ENCODE data around the gene CHST11.

Gene CHST11

DNA sequence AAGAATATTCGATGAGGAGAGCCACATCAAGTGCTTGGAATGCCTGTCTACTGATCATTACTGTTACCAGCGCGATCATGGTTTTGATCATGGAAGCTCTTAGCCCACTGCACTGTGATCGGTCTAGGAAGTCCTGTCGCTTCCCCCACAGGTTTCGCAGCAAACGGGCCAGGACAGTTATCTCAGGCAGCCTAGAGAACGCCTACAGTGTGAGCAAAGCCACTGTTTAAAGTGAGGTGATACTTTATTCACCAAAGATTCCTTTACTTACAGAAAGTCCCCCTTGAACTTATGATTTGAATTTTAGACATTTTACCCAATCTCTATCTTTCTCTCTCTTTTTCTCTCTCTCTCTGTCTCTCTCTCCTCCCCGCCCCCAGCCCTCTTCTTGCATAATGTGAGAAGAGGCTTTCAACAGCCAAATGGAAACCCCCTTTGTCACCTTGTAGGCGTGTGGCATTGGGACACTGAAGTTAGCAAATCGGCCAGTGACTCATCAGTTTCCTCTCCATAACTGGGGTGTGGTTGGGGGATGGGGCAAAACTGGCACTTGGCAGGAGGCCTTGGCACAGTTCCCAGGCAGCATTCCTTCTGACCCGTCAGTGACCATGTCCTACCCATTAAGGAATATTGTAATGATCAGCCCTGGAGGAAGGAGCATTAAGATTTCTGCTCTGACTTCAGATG, 214.8 kb downstream of the CHST11 start:
- Histone ChIP-seq H3K4me3 (no peak overlapping the region), H3K9me3 (ENCODE audit: low read depth, low read length) (no peaks in the 10 kb centered on the region), H3K36me3 (ENCODE audit: insufficient read depth, low read length) (no peaks in the 10 kb centered on the region), H3K9ac (ENCODE audit: insufficient read length) (no peak overlapping the region), H3K27ac (no peak overlapping the region)
- no peak for DNase-seq (ENCODE audit: low read depth, low spot score)
- TF ChIP-seq POLR2AphosphoS5 (IDR thresholded peaks at IDR 0.05; ENCODE audit: borderline replicate concordance, low read depth, low read length) (no peak), FOXP2 (optimal IDR thresholded peaks at IDR 0.05; ENCODE audit: control extremely low read depth, extremely low read length, insufficient read depth) (no peak)

DNA sequence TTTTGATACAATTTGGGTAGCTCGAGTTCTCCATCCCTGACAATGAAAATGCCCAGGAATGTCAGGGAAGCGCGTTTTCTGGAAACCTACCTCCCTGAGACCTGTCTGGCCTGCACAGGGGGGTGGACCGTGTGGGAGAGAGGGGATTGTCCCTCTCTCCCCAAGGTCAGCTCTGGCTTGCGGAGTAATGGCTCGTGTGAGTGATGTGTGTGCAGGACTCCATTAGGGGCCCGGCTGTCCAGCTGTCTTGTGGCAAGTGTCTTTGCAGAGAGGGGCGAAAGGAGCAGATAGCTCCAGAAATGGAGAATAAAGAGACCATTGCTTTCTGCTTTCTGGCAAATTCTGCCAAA, 215.3 kb downstream of the CHST11 start:
- Histone ChIP-seq H3K4me3 (no peak overlapping the region), H3K9me3 (ENCODE audit: low read depth, low read length) (no peaks in the 10 kb centered on the region), H3K27ac (no peak overlapping the region), H3K9ac (ENCODE audit: insufficient read length) (no peak overlapping the region), H3K36me3 (ENCODE audit: insufficient read depth, low read length) (no peaks in the 10 kb centered on the region)
- no peak for DNase-seq (ENCODE audit: low read depth, low spot score)
- no peak for TF ChIP-seq FOXP2 (optimal IDR thresholded peaks at IDR 0.05; ENCODE audit: control extremely low read depth, extremely low read length, insufficient read depth)
- TF ChIP-seq POLR2AphosphoS5 (IDR thresholded peaks at IDR 0.05; ENCODE audit: borderline replicate concordance, low read depth, low read length) = no peak
- no peak for TF ChIP-seq EZH2 (IDR thresholded peaks at IDR 0.05)

DNA sequence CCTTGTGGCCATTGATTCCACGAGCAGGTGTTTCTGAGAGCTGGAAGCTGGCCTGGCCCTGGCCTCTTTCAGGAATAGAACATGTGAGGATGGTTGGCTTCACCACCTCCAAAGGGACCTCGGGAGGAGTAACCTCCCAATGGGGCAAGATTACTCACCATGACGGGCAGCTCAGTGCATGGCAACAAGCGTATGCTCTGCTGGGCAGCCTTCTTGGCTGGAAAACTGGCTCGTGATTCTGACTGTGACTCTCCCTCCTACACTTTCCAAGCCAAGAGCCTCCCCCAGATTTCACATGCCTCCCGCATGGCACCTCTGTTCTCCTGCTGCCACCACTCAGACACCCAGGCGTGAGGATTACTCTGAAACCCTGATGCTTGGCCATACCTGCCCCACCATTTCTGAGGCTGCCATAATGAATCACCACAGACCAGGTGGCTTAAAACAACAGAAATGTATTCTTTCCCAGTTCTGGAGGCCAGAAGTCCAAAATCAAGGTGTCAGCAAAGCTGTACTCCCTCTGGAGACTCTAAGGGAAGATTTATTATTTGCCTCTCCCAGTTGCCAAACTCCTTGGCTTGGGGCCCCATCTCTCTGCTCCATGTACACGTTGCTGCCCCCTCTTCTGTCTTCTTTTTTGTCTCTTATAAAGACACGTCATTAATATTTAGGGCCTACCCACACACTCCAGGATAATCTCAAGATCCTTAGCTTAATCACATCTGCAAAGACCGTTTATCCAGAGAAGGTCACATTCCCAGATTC, 215.9 kb downstream of the CHST11 start:
- Histone ChIP-seq H3K9me3 (ENCODE audit: low read depth, low read length) (no peaks in the 10 kb centered on the region), H3K36me3 (ENCODE audit: insufficient read depth, low read length) (no peaks in the 10 kb centered on the region), H3K27ac (no peak overlapping the region), H3K9ac (ENCODE audit: insufficient read length) (no peak overlapping the region), H3K4me3 (no peak overlapping the region)
- TF ChIP-seq FOXP2 (optimal IDR thresholded peaks at IDR 0.05; ENCODE audit: control extremely low read depth, extremely low read length, insufficient read depth) = no peak
- TF ChIP-seq EZH2 (IDR thresholded peaks at IDR 0.05) = no peak
- no peak for TF ChIP-seq POLR2AphosphoS5 (IDR thresholded peaks at IDR 0.05; ENCODE audit: borderline replicate concordance, low read depth, low read length)
- DNase-seq (ENCODE audit: low read depth, low spot score) = no peak

DNA sequence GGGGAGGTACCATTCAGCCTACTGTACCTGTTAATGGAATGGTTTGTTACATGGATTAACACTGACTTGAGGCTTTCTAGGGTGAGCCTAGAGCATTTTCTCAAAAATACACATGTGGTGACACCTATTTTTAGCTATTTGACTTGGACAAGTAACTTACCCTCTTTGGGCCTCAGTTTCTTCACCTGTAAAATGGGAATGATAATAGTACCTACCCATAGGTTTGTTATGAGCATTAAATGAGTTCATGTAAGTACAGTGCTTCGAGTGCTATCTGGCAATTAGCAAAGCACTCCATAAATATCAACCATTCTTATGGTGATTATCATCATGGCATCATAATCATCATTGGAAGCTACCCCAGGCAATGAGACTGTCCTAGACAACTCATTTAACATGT, 216.5 kb downstream of the CHST11 start:
- TF ChIP-seq POLR2AphosphoS5 (IDR thresholded peaks at IDR 0.05; ENCODE audit: borderline replicate concordance, low read depth, low read length) = no peak
- TF ChIP-seq EZH2 (IDR thresholded peaks at IDR 0.05) = no peak
- no peak for TF ChIP-seq FOXP2 (optimal IDR thresholded peaks at IDR 0.05; ENCODE audit: control extremely low read depth, extremely low read length, insufficient read depth)
- DNase-seq (ENCODE audit: low read depth, low spot score) = no peak
- Histone ChIP-seq H3K9me3 (ENCODE audit: low read depth, low read length) (no peaks in the 10 kb centered on the region), H3K4me3 (no peak overlapping the region), H3K9ac (ENCODE audit: insufficient read length) (no peak overlapping the region), H3K27ac (no peak overlapping the region), H3K36me3 (ENCODE audit: insufficient read depth, low read length) (no peaks in the 10 kb centered on the region)

DNA sequence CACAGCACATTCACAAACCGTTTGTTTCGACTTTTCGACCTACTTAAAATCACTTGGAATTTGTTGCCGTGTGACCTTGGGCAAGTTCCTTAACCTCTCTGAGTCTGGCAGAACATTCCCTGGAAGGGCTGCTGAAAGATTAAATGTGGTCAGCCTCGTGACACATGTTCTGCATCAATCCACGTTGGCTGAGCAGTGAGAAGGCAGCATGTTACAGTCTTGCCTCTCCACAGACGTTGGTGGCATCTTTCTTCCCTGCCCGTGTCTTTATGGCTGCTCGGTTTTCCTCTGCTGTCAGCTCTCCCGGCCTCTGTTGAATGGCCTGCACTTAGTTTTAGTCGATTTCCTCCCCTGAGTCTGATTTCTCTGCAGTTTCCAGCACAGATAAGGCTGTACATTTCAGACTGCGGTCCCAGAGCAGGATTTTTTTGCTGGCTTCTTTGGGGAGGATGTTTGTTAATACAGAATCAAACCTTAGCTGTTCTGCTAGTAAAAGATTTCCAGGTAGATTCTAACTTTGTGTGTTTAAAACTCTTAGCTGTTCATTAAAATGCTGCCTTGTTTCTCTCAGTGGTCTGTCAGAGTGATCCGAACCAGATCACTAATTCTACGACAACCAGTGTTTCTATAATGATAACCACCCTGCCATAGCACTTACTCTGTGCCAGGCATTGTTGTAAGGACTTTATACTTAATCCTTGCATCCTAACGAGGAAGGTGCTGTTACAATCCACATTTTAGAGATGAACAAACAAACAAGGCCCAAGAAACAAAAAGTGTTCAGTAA, 217.1 kb downstream of the CHST11 start:
- H3K4me3 ChIP-seq = no peak overlapping the region
- H3K27ac ChIP-seq = no peak overlapping the region
- no peak for DNase-seq (ENCODE audit: low read depth, low spot score)
- TF ChIP-seq EZH2 (IDR thresholded peaks at IDR 0.05) = no peak
- no peak for TF ChIP-seq POLR2AphosphoS5 (IDR thresholded peaks at IDR 0.05; ENCODE audit: borderline replicate concordance, low read depth, low read length)
- TF ChIP-seq FOXP2 (optimal IDR thresholded peaks at IDR 0.05; ENCODE audit: control extremely low read depth, extremely low read length, insufficient read depth) = no peak
- H3K36me3 ChIP-seq (ENCODE audit: insufficient read depth, low read length) = no peaks in the 10 kb centered on the region
- no peak overlapping the region for H3K9ac ChIP-seq (ENCODE audit: insufficient read length)
- H3K9me3 ChIP-seq (ENCODE audit: low read depth, low read length) = no peaks in the 10 kb centered on the region

DNA sequence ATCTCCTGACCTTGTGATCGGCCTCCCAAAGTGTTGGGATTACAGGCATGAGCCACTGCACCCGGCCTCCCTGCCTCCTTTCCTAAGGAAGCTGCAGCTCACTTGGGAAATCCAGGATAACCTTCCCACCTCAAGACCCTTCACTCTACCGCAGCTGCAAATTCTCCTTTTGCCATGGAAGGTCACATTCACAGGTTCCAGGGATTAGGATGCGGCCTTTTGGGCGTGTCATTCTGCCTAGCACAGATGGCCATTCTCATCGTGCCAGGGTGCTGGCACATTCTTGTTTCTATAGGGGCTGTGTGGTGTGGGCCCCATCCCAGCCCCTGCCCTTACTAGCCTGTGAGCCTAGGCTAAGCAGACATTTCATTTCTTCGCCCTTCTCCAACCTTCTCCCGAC, 219.9 kb downstream of the CHST11 start:
- TF ChIP-seq EZH2 (IDR thresholded peaks at IDR 0.05) (no peak), FOXP2 (optimal IDR thresholded peaks at IDR 0.05; ENCODE audit: control extremely low read depth, extremely low read length, insufficient read depth) (no peak), POLR2AphosphoS5 (IDR thresholded peaks at IDR 0.05; ENCODE audit: borderline replicate concordance, low read depth, low read length) (no peak)
- no peak overlapping the region for H3K27ac ChIP-seq
- DNase-seq (ENCODE audit: low read depth, low spot score) = no peak
- no peaks in the 10 kb centered on the region for H3K36me3 ChIP-seq (ENCODE audit: insufficient read depth, low read length)
- H3K9ac ChIP-seq (ENCODE audit: insufficient read length) = no peak overlapping the region
- H3K4me3 ChIP-seq = no peak overlapping the region
- no peaks in the 10 kb centered on the region for H3K9me3 ChIP-seq (ENCODE audit: low read depth, low read length)

DNA sequence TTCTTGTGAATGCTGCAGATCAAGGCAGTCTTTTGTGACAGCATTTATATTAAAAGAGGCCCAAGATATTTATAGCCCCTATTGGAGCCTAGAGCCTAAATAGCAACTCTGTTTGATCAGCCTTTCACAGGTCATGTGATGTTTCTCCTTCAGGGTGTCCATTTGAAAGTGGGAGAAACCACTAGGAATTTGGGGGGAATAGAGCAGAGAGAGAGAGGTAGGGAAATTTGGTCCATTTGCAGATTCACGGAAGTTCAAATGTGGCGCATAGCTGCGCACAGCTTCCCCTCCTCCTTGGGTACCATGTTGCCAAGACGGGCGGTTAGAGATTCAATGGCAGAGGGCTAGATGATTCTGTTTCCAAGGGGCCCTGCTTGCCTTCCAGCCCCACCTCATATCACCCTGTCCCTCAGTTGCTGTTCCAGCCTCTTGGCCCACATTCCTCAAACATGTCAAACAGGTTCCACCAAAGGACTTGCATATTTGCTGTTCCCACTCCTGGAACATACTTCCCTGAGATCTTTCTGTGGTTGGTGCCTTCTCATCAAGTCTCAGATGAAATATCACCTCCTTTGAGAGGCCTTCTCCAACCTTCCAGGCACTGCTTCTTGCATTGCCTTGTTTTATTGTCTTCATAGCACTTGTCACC, 220.8 kb downstream of the CHST11 start:
- Histone ChIP-seq H3K9ac (ENCODE audit: insufficient read length) (no peak overlapping the region), H3K27ac (no peak overlapping the region), H3K36me3 (ENCODE audit: insufficient read depth, low read length) (no peaks in the 10 kb centered on the region), H3K4me3 (no peak overlapping the region), H3K9me3 (ENCODE audit: low read depth, low read length) (no peaks in the 10 kb centered on the region)
- TF ChIP-seq EZH2 (IDR thresholded peaks at IDR 0.05) = no peak
- TF ChIP-seq POLR2AphosphoS5 (IDR thresholded peaks at IDR 0.05; ENCODE audit: borderline replicate concordance, low read depth, low read length) = no peak
- no peak for TF ChIP-seq FOXP2 (optimal IDR thresholded peaks at IDR 0.05; ENCODE audit: control extremely low read depth, extremely low read length, insufficient read depth)
- DNase-seq (ENCODE audit: low read depth, low spot score) = no peak

DNA sequence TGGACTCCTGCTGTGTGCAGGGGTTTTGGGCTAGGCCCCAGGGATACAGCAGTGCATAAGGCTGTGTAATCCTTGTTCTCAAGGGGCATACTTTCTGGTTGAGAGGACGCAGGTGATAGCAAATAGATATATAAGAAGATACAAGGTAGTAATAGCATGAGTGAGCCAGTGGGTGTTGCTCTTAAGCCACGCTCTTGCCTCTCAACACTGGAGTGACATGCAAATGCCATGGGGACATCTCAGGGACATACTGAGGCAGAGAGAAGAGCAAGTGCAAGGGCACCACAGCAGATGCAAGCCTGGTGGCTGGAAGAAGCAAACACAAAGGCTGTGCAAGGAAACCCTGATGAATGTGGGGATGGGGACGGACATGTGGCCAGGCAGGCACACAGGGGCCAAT, 223.3 kb downstream of the CHST11 start:
- Histone ChIP-seq H3K9ac (ENCODE audit: insufficient read length) (no peak overlapping the region), H3K4me3 (no peak overlapping the region), H3K9me3 (ENCODE audit: low read depth, low read length) (no peaks in the 10 kb centered on the region), H3K36me3 (ENCODE audit: insufficient read depth, low read length) (no peaks in the 10 kb centered on the region), H3K27ac (no peak overlapping the region)
- TF ChIP-seq FOXP2 (optimal IDR thresholded peaks at IDR 0.05; ENCODE audit: control extremely low read depth, extremely low read length, insufficient read depth) (no peak), POLR2AphosphoS5 (IDR thresholded peaks at IDR 0.05; ENCODE audit: borderline replicate concordance, low read depth, low read length) (no peak), EZH2 (IDR thresholded peaks at IDR 0.05) (no peak)
- DNase-seq (ENCODE audit: low read depth, low spot score) = no peak
